H1 (cell line): ENCODE measurements around the gene MAP3K1. TPM values are rescaled to one million over a fixed set of nuclear protein-coding genes. Genes with fewer than 3 reads are reported as not detected.

Source experiments
- polyA plus RNA-seq, 7 experiments: library from polyadenylated mRNA; depleted of rRNA in 3 of 7; stranded (reverse) in 5 of 7; unstranded in 2 of 7; fragments of >200 nt in 5 of 7; fragments of 200-250 nt in 2 of 7; gene quantifications; 1 replicate in 5 of 7; 2 replicates in 1 of 7; 4 replicates in 1 of 7; pipeline versions ENCODE4 v1.2.1 to v1.2.3, GENCODE V29; 2011 to 2013; ENCODE audit warnings: missing spikeins in 2 of 7, mixed read lengths in 2 of 7
- total RNA-seq: library from RNA; stranded (reverse); fragmentation: NEBNext Ultra II Directional; extraction: Animal tissue kit (Norgen Biotek cat#: 25700); gene quantifications from 2 replicates; pipeline ENCODE4 v1.2.1, GENCODE V29; 2021

The MAP3K1 gene
- total and polyA plus RNA-seq, 2 of the 8 experiments (the other 6 are each of a cell fraction or from before 2014, with no cell fraction given) = 3.9 to 11.8 TPM

Other genes starting within 250 kb of the MAP3K1 start
- gene SETD9, start 94.0 kb downstream of the MAP3K1 start, total RNA-seq = 11.9 and 13.3 TPM in 2 replicates
- gene SETD9, start 94.0 kb downstream of the MAP3K1 start, polyA plus RNA-seq (2011; rRNA removed) = 3.3 and 4.5 TPM in 2 replicates
- 32.9 and 33.3 TPM in 2 replicates for gene MIER3, start 136.6 kb downstream of the MAP3K1 start, total RNA-seq
- gene MIER3, start 136.6 kb downstream of the MAP3K1 start, polyA plus RNA-seq (2011; rRNA removed) = 7.7 and 9.6 TPM in 2 replicates